ENCODE data around the gene NREP.

NREP gene

GRCh38 chr5:111697215-111697614, 59.8 kb downstream of the NREP start:
- no peak for DNase-seq (ENCODE audit: low spot score)

DNA sequence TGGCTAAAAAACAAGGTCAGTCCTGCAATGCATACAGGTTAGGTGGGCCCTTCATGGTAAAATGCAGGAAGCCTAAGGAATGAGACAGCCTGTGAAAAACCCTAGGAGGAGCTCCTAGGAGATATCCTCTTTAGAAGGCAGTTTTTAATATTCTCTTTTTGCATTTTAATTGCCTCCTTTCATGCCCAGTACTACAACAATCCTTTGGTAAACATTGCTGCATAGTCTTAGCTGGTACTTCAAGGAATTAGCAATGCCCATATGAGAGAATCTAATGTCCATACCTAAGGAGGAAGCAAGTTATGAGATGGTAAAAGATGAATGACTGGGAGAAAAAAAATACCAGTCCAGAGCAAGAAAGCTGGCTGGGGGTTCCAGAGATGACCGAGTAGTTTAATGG, 61.0 kb downstream of the NREP start:
- DNase-seq (ENCODE audit: low spot score): no peak

DNA sequence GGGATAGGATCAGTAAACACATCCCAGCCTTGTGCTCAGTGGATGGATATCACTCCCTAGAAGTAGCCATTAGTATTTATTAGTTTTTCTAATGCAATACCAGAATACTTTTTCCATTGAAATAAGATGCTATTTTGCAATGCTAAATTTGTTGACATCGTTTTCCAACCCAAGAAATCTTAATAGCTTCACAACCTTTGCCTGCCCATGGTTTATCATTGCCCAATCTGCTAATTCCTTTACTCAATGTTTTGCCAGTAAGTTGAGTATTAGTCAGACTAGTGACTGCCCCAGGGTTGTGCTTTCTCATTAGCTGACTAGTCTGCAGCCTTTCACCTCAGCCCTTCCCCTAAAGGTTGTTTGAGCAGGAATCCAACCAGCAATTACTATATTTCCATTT, 62.9 kb downstream of the NREP start:
- DNase-seq (ENCODE audit: low spot score): no peak

DNA sequence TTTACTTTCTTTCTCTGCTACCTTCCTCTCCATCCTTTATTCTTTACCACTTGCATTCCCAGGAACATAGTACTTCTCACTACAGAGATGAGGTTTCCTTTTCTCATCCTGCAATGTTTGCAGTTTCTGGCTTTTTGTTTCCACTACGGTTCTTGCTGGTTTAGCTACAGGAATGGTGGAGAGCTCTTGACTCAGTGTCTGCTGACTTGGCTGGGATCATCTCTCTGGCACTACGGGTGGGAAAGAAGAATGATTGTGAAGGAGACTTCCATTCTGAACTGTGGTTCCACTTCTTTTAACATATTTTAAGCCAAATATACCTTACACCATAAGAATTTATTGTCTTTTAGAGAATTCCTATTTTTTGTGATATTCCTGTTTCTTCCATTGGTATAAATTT, 65.1 kb downstream of the NREP start:
- no peak for DNase-seq (ENCODE audit: low spot score)

DNA sequence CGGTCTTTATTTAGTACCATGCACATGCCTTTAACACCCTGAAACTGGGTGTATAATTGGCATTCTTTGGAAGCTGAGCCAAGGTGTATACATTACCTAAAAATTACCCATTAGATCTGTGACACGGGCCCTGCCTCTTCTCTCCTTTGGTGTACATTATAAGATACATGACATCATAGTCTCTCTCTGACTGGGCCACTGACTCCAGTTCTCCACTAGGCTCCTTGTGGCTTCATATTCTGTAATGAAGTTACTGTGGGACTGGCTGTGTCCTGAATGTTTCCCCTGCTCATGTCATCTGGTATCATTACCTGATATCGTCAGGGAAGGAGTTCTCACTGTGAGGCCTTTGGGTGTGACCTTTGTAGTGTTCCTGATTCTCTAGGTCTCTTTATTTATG, 65.5 kb downstream of the NREP start:
- DNase-seq (ENCODE audit: low spot score): no peak

GRCh38 chr5:111689357-111689935, 67.5 kb downstream of the NREP start:
- DNase-seq (ENCODE audit: low spot score): no peak

GRCh38 chr5:111685969-111686368, 71.0 kb downstream of the NREP start:
- DNase-seq (ENCODE audit: low spot score): no peak

GRCh38 chr5:111682641-111683040, 74.4 kb downstream of the NREP start:
- no peak for DNase-seq (ENCODE audit: low spot score)

DNA sequence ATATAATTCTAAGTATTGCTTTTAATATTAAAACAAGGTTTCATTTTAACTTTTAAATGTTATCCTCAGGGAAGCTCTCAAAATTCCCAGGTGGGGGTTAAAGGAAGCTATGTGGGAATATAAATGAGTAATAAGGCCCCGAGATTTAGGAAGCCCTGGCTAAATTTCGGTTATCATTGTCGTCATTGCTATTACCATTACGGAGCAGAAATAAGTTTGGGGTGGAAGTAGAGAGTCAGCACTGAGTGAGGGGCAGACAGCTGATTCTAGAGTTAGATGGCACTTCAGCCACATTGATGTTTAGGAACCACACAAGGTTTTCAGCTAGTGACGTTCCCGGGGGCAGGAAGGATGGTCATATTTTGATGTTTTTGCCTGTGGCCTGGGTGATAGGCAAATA, 74.9 kb downstream of the NREP start:
- DNase-seq (ENCODE audit: low spot score): no peak

GRCh38 chr5:111681414-111682120, 75.4 kb downstream of the NREP start:
- DNase-seq (ENCODE audit: low spot score): no peak

GRCh38 chr5:111680737-111681413, 76.1 kb downstream of the NREP start:
- DNase-seq (ENCODE audit: low spot score): peak; percentile 36

DNA sequence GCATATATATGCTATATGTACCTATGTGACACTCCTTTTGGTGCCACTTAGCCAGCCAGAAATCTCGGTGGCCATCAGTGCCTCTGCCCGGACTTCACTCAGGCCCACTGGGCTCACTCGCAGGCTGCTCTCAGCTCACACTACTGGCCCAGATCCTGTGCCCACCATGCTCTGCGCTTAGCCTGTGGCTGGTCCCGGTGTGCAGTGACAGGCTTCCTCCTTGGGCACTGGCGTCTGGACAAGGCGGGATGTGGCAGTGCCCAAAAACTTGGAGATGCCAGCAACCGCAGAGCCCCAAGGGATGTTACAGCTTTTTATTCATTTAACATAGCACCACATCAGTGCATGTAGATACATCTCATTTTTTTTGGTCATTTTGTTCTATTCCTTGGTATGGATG, 77.4 kb downstream of the NREP start:
- DNase-seq (ENCODE audit: low spot score): no peak

All from pons (tissue), 1 donor.